Activated CD8-positive, alpha-beta memory T cell treated with anti-CD3 and anti-CD28 coated beads for 24 hours (primary cell): ENCODE results near the gene TFAP2B.

Source experiments
- DNase-seq: peaks from one replicate; pipeline ENCODE4 v3.0.0-alpha.2; 2020

TFAP2B gene

GRCh38 chr6:50818673-50819072 is at the start of gene TFAP2B:
Gene TFAP2B (plus strand): TSS chr6:50818871. CDS start chr6:50818892, 21 bp downstream.
- DNase-seq: no peak

- no peak for DNase-seq
Observed at GRCh38 chr6:50778696-50779095, 40.0 kb upstream of the TFAP2B start.

- no peak for DNase-seq
Observed at GRCh38 chr6:50780382-50780781, 38.3 kb upstream of the TFAP2B start.

- DNase-seq: no peak
Observed at GRCh38 chr6:50785921-50786320, 32.8 kb upstream of the TFAP2B start.

GRCh38 chr6:50791900-50792508 is 26.7 kb upstream of the TFAP2B start:
- DNase-seq: no peak

- DNase-seq: no peak
Observed at GRCh38 chr6:50792771-50793170, 25.9 kb upstream of the TFAP2B start.

- DNase-seq: no peak
Observed at GRCh38 chr6:50795574-50795973, 23.1 kb upstream of the TFAP2B start.

- DNase-seq: no peak
Observed at GRCh38 chr6:50804283-50804682, 14.4 kb upstream of the TFAP2B start.

GRCh38 chr6:50807035-50807434 is 11.6 kb upstream of the TFAP2B start:
- DNase-seq: no peak

GRCh38 chr6:50815436-50816114 is 3.1 kb upstream of the TFAP2B start:
- no peak for DNase-seq

GRCh38 chr6:50816115-50816675 is 2.5 kb upstream of the TFAP2B start:
- DNase-seq: peak; percentile 67

GRCh38 chr6:50816947-50817645 is 1.6 kb upstream of the TFAP2B start:
- DNase-seq: no peak

GRCh38 chr6:50817646-50817950 is 1.1 kb upstream of the TFAP2B start:
- no peak for DNase-seq

GRCh38 chr6:50818020-50818419 is 651 bp upstream of the TFAP2B start:
- no peak for DNase-seq

GRCh38 chr6:50819466-50819903 is 814 bp downstream of the TFAP2B start:
- no peak for DNase-seq

- no peak for DNase-seq
Observed at GRCh38 chr6:50819904-50820868, 1.5 kb downstream of the TFAP2B start.

GRCh38 chr6:50820869-50821264 is 2.2 kb downstream of the TFAP2B start:
- no peak for DNase-seq

- DNase-seq: no peak
Observed at GRCh38 chr6:50821441-50822077, 2.9 kb downstream of the TFAP2B start.

- no peak for DNase-seq
Observed at GRCh38 chr6:50822078-50822476, 3.4 kb downstream of the TFAP2B start.

GRCh38 chr6:50823094-50823920 is 4.6 kb downstream of the TFAP2B start:
- no peak for DNase-seq

GRCh38 chr6:50824552-50824951 is 5.9 kb downstream of the TFAP2B start:
- no peak for DNase-seq
